ENCODE results near the gene BYSL.

BYSL gene, protein sequence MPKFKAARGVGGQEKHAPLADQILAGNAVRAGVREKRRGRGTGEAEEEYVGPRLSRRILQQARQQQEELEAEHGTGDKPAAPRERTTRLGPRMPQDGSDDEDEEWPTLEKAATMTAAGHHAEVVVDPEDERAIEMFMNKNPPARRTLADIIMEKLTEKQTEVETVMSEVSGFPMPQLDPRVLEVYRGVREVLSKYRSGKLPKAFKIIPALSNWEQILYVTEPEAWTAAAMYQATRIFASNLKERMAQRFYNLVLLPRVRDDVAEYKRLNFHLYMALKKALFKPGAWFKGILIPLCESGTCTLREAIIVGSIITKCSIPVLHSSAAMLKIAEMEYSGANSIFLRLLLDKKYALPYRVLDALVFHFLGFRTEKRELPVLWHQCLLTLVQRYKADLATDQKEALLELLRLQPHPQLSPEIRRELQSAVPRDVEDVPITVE

GRCh38 chr6:41920921-41921711 is at the start of gene BYSL, which contains the start of gene MED20:
Gene BYSL, plus strand, starts transcription at chr6:41921499. Its CDS starts 64 bp downstream, at chr6:41921563.
Gene MED20, minus strand, starts transcription at chr6:41921139. Its CDS starts 121 bp downstream, at chr6:41921018.
- peak; percentile 88 for DNase-seq (ENCODE audit: low read depth, low spot score)

DNA sequence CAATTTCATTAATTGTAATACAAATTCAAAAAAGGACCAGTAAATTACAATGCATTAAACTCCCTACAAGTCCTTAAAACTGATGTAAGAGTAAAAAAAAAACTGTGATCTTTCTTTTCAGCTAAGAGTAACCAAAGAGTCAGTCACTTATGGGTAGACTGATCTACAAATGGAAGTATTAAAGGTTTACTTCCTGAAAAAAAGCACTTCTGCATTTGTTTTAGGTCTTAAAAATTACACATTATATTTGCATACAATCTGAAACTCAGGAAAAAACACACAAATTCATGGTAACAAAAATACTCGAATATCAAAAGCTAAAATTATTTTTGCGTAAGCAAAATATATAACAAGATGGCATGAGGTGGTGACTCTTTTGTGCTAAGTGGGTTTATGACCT is 49.6 kb upstream of the BYSL start:
- DNase-seq (ENCODE audit: low read depth, low spot score): no peak

DNA sequence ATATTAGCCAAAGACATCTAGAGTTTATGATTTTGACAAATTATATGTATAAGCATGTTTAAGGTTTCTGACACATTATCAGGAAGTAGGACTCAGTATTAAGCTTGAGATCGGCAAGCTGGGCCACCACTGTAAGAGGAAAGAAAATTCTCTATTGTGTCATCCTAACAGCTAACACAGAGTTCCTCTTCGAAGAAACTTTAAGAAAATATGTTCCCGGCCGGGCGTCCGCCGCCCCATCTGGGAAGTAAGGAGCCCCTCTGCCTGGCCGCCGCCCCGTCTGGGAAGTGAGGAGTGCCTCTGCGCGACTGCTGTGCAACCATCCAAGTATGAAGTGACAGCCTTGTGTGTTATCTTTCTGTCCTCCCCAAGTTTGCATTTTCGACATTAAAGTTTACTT is 49.2 kb upstream of the BYSL start:
- no peak for DNase-seq (ENCODE audit: low read depth, low spot score)

GRCh38 chr6:41874741-41875140 is 46.6 kb upstream of the BYSL start:
- no peak for DNase-seq (ENCODE audit: low read depth, low spot score)

GRCh38 chr6:41877051-41877680 is 44.1 kb upstream of the BYSL start:
- DNase-seq (ENCODE audit: low read depth, low spot score): no peak

DNA sequence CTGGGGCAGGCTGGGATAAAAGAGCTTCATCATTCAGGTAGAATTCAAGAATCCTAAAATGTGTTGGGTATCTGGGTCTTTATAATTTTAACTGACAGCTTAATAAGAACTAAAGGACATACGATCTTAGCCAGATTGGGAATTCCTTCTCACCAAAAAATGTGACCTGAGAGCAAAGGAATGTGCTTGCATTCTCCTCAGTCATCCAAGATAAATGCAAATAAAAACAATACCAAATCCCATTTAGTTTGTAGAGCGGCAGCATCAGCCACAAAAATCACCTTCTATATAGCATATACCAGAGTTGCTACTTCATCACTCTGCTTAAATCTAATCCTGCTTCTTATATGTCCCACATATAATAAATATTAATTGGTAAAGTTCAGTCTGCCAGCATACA is 43.1 kb upstream of the BYSL start:
- no peak for DNase-seq (ENCODE audit: low read depth, low spot score)

DNA sequence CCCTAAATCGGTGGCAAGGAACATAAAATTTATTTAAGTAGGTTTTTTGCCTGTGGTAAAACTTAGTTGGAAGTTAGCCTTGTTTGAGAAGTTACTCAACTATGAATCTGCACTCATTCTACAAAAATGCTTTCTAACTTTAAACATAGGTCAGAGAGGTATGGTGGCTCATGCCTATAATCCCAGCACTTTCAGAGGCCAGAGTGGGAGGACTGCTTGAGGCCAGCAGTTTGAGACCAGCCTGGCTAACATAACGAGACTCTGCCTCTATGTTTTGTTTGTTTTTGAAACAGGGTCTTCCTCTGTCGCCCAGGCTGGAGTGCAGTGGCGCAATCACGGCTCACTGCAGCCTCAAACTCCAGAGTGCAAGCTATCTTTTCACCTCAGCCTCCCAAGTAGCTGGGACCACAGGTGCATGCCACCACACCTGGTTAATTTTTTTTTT is 42.3 kb upstream of the BYSL start:
- no peak for DNase-seq (ENCODE audit: low read depth, low spot score)

GRCh38 chr6:41881506-41881905 is 39.8 kb upstream of the BYSL start:
- no peak for DNase-seq (ENCODE audit: low read depth, low spot score)

DNA sequence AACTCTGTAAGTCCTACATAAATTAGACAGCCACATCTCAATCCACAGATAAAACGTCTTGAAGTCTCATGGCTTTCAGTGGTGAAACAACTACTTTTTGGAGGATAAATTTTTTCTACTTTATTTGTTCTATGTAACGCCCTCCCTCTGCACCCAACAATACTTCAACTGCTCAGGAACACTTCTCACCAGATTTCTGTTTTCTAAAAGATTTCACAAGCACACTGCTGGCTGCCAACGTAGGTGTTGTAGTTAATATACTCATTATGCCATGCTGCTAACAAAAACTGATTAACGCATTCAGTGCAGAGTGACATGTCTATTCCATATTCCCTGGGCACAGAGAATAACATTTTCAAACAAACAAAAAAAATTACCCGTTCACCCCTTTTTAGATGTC is 36.3 kb upstream of the BYSL start:
- DNase-seq (ENCODE audit: low read depth, low spot score): no peak

DNA sequence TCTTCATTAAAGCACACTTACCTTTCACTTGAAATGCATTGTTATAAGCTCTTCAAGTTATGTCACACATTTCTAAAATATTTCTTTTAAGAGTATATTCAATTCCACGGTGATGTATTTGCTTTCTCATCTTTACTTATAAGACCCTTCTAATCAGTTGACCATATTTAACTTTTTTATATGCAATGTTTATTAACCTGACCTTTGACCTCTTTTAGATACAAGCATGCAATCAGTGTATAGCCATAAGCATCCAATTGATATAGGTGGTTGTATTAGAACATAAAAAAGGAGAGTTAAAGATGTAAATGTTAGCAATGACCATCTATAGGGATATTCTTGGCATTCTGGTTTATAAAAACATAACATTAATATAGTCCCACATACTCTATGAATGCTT is 35.4 kb upstream of the BYSL start:
- DNase-seq (ENCODE audit: low read depth, low spot score): no peak

GRCh38 chr6:41887331-41887751 is 34.0 kb upstream of the BYSL start:
- no peak for DNase-seq (ENCODE audit: low read depth, low spot score)

- no peak for DNase-seq (ENCODE audit: low read depth, low spot score)
These were observed 28.3 kb upstream of the BYSL start for GRCh38 chr6:41892921-41893564.

DNA sequence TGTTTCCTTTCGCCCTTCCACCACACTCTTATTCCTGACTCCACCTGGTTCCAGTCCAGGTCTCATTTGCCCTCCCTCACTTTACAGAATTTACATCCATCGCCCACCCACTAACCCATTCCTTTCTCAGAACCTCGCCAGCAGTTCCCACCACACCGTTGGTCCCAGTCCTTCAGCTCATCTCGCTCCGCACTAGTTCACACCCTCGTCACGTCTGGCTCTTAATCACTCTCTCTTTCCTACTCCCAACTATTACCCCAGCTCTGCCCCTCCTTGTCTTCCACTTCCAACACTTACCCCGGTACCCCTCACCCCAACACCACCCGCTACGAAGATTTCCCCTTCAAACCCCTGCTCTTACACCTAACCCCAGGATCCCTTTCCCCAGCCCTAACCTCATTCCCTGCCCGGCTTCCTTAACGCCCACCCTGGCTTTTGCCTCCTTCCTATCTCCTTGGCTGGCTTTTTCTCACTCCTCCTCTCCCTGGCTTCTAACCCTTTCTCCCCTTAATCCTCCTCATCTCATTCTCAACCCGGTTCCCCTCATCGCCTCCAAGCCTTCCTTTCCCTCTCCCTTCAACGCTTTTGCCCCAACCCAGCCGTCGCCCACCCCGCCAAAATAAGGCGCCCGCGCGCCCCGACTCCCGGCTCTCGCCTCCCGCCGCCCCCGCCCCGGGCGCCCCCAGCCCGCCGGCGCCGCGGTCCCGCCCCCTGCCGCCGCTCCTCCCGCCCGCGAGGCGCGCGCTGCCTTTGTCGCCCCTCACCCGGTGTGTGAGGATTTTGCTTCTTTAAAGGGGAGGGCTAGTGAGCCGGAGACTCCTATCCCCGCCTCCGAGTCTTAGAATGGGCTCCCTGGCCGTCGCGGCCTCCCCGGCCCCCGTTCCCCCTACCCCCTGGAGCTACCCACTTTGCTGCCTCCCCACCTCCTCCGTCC is 26.7 kb upstream of the BYSL start:
- DNase-seq (ENCODE audit: low read depth, low spot score): no peak

GRCh38 chr6:41895300-41896233 is 25.7 kb upstream of the BYSL start, which contains the start of gene USP49:
Gene USP49, minus strand, starts transcription at chr6:41895375. Its CDS starts 88,392 bp downstream, at chr6:41806983.
- no peak for DNase-seq (ENCODE audit: low read depth, low spot score)

- DNase-seq (ENCODE audit: low read depth, low spot score): no peak
These were observed 25.0 kb upstream of the BYSL start for GRCh38 chr6:41896281-41896680.

- DNase-seq (ENCODE audit: low read depth, low spot score): no peak
These were observed 20.4 kb upstream of the BYSL start for GRCh38 chr6:41900861-41901260.

DNA sequence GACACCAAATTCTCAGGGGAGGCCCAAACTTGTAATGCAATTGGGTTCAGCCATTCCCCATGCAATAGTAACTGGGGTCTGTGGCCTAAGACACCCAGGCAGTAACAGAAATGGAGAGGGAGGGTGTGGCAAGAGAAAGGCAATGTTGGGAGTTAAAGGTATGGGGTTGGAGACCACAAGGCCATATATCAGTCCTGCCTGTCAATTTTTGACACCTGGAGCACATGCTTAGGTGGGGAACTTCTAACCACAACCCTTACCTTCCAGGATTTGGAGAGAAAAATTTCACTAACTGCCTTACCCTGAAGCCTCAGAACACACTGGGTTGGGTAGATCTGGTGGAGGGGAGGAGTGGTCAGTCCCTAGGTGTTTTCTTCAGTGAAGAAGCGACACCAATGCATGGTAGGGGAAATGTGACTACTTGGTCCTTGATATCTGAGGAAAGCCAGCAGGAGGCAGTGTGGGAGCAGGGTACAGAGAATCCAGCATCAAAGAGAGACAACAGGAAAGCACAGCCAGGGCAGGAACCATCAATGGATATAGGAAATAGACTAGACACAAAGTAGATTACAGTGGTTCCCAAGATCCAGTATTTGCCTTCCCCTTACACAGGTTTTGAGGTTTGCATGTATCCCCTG is 19.3 kb upstream of the BYSL start:
- no peak for DNase-seq (ENCODE audit: low read depth, low spot score)

DNA sequence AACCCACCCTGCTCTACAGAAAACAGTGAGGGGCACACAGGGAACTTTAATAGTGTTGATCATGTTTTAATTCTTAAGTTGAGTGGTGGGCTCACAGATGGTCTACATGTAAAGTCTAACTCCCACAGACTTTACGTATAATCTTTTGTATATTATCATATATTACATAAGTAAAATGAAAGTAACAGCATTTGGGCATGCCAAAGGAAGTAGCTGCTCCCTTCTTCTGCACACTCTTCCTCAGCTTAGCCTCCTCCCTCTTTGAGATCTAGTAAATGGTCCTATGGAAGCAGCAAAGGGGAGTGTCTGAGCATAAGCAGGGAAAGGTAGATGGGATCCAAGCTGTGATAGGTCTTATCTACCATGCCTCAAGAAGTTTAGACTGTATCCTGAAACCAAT is 11.6 kb upstream of the BYSL start:
- DNase-seq (ENCODE audit: low read depth, low spot score): no peak

- DNase-seq (ENCODE audit: low read depth, low spot score): no peak
These were observed 7.0 kb upstream of the BYSL start for GRCh38 chr6:41914343-41914742.
